ENCODE data around the gene MED13L. TPM values are rescaled to one million over a fixed set of nuclear protein-coding genes. Genes with fewer than 3 reads are reported as not detected.
"Not testable (repeated sequence)": the region's sequence is repeated elsewhere in the genome, so short reads cannot be mapped to it uniquely, and the experiment has no call there.

Gene MED13L
- total RNA-seq, 1 donor from 2014 or later, result 49.0 TPM

DNA sequence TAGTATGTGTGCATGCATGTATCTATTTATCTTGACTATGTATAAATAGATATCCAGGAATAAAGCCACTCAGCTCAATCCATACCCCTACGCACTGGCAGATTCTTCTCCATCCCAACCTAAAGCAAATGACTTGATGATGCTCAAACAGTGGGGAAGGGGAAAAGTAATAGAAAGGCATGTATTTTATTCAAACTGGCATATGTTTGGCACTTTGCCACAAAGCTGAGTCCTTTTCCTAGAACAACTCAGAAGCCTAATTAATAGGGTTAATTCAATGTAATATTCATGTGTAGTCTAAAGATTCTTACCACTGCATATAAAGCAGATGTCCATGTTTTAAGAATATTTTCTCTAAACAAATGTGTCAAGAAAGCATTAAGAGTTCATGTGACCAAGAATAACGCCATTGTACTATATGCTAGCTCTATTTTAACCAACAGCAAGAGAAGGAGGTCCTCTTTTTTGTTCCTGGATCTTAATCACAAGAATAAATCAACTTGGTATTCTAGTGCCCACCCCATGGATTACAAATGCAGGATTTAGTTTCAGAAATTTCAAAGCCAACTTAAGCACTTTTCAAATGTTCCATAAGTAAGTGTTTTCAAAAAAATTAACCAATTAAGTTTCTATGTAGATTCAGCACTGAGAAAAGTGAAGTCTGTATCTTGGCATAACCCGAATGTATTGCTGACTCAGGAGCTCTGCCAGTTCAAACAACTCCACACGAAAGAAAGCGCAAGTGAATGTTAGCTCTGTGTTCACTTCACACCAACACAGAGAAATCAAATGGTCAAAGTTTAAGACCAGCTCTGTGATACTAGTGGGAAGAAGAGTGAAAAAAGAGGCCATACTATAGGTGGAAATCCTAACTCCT lies 233.6 kb downstream of the MED13L start:
- Mint-ChIP-seq H3K4me1 (ENCODE audit: low read depth) (peaks cover 3% of the 10 kb centered on the region), H3K9me3 (no peaks in the 10 kb centered on the region), H3K27ac (no peak overlapping the region), H3K4me3 (ENCODE audit: low read depth) (no peak overlapping the region), H3K27me3 (ENCODE audit: low read depth) (no peaks in the 10 kb centered on the region), H3K36me3 (ENCODE audit: low read depth) (no peaks in the 10 kb centered on the region)
- DNase-seq (ENCODE audit: low spot score), result no peak
- intact Hi-C loops (cut with micrococcal nuclease), result no loop called here

- no peaks in the 10 kb centered on the region for H3K36me3 Mint-ChIP-seq (ENCODE audit: low read depth)
- no peak for DNase-seq (ENCODE audit: low spot score)
- H3K4me3 Mint-ChIP-seq (ENCODE audit: low read depth), result no peak overlapping the region
- H3K27me3 Mint-ChIP-seq (ENCODE audit: low read depth), result no peaks in the 10 kb centered on the region
- H3K27ac Mint-ChIP-seq, result no peak overlapping the region
- intact Hi-C loops (cut with micrococcal nuclease), result no loop called here
- H3K9me3 Mint-ChIP-seq, result no peaks in the 10 kb centered on the region
- peaks cover 3% of the 10 kb centered on the region for H3K4me1 Mint-ChIP-seq (ENCODE audit: low read depth)
These were observed 237.1 kb downstream of the MED13L start for GRCh38 chr12:116040402-116040801.

GRCh38 chr12:116039081-116039480 lies 238.4 kb downstream of the MED13L start:
- no peak overlapping the region for H3K4me3 Mint-ChIP-seq (ENCODE audit: low read depth)
- intact Hi-C loops (cut with micrococcal nuclease), result no loop called here
- no peaks in the 10 kb centered on the region for H3K27me3 Mint-ChIP-seq (ENCODE audit: low read depth)
- no peak for DNase-seq (ENCODE audit: low spot score)
- H3K36me3 Mint-ChIP-seq (ENCODE audit: low read depth), result no peaks in the 10 kb centered on the region
- H3K9me3 Mint-ChIP-seq, result no peaks in the 10 kb centered on the region
- H3K27ac Mint-ChIP-seq, result no peak overlapping the region
- no peaks in the 10 kb centered on the region for H3K4me1 Mint-ChIP-seq (ENCODE audit: low read depth)

DNA sequence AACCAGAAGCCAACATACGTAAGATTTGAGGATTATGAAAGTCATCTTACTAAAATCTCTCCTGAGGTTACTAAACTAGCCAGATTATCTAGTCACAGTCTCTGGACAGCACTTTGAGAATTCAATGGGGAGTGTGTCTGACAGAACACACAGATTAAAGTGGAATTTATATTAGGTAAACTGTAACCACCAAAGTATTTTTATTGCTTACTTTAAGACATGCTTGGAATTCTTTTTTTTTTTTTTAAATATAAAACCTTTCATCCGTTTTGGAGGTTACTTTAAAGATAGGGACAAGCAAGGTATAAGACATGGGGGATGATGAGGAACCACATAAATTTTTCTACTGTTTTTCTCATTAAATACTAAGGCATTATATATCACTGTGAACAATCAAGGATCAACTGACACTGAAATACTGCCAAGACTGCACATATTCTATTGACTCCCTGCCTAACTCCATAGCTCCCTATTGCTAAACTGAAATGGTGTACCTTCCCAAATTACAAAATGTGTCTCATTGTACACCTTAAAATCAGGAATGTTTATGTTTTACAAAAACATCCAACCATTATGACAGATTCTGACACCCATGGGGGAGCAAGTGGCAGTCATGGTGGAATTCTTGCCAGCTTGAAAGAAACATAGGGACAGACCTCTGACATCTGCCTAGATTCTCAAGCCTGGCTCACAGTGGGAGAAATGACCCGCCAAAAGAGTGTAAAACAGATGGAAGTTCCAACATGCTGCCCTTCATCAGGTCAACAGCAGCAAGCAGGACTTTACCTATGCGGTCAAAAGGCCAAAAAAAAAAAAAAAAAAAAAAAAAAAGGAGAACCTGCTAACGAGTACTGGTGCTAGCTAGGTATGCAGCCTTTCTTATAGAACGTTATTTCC lies 239.3 kb downstream of the MED13L start:
- no peaks in the 10 kb centered on the region for H3K36me3 Mint-ChIP-seq (ENCODE audit: low read depth)
- H3K9me3 Mint-ChIP-seq, result no peaks in the 10 kb centered on the region

DNA sequence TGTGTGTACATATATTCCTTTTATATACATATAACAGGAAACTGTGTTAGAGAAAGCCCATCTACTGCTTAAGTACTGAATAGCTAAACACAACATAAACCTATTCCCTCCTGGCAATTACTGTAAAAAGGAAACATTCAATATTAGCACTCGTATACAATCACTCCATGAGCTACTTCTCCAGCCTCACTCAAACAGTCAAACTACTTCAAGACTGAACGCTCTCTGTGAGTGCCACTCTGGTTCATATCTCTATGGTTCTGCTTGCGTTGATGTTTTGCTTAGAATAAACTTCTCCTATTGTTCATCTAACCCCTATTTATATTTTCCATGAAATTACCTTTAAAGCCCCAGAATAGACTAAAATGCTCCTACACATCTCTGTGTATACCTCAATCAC lies 243.7 kb downstream of the MED13L start:
- Mint-ChIP-seq H3K4me1 (ENCODE audit: low read depth) (no peaks in the 10 kb centered on the region), H3K27ac (no peak overlapping the region), H3K4me3 (ENCODE audit: low read depth) (no peak overlapping the region), H3K9me3 (no peaks in the 10 kb centered on the region), H3K36me3 (ENCODE audit: low read depth) (peaks cover 10% of the 10 kb centered on the region), H3K27me3 (ENCODE audit: low read depth) (no peaks in the 10 kb centered on the region)
- no peak for DNase-seq (ENCODE audit: low spot score)
- intact Hi-C loops (cut with micrococcal nuclease), result no loop called here

More for the DNA sequence above, 239.3 kb downstream of the MED13L start:
- H3K4me1 Mint-ChIP-seq (ENCODE audit: low read depth), result no peaks in the 10 kb centered on the region
- DNase-seq (ENCODE audit: low spot score), result no peak
- H3K27me3 Mint-ChIP-seq (ENCODE audit: low read depth), result no peaks in the 10 kb centered on the region
- intact Hi-C loops (cut with micrococcal nuclease), result no loop called here
- no peak overlapping the region for H3K27ac Mint-ChIP-seq
- no peak overlapping the region for H3K4me3 Mint-ChIP-seq (ENCODE audit: low read depth)

DNA sequence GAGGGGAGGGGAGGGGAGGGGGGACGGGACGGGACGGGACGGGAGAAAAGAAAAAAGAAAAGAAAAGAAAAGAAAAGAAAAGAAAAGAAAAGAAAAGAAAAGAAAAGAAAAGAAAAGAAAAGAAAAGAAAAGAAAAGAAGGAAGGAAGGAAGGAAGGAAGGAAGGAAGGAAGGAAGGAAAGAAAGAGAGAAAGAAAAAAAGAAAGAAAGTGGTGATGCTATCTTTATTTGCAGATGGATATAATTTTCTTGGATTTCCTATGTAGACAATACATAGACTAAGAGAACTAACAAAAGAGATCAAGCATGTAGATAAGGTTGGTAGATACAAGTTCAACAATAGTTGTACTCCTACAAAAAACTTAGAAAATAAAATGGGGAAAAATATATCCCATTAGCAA lies 245.9 kb downstream of the MED13L start:
- H3K9me3 Mint-ChIP-seq; intact Hi-C loops (cut with micrococcal nuclease); H3K27me3 Mint-ChIP-seq (ENCODE audit: low read depth): not testable (repeated sequence)

GRCh38 chr12:116028619-116029018 lies 248.9 kb downstream of the MED13L start:
- peaks cover 5% of the 10 kb centered on the region for H3K4me1 Mint-ChIP-seq (ENCODE audit: low read depth)
- H3K4me3 Mint-ChIP-seq (ENCODE audit: low read depth), result no peak overlapping the region
- intact Hi-C loops (cut with micrococcal nuclease), result no loop called here
- peaks cover 10% of the 10 kb centered on the region for H3K36me3 Mint-ChIP-seq (ENCODE audit: low read depth)
- H3K9me3 Mint-ChIP-seq, result no peaks in the 10 kb centered on the region
- H3K27me3 Mint-ChIP-seq (ENCODE audit: low read depth), result no peaks in the 10 kb centered on the region
- no peak overlapping the region for H3K27ac Mint-ChIP-seq
- no peak for DNase-seq (ENCODE audit: low spot score)

More for the DNA sequence above, 245.9 kb downstream of the MED13L start:
- not testable (repeated sequence) for H3K27ac Mint-ChIP-seq; H3K36me3 Mint-ChIP-seq (ENCODE audit: low read depth); H3K4me1 Mint-ChIP-seq (ENCODE audit: low read depth); DNase-seq (ENCODE audit: low spot score); H3K4me3 Mint-ChIP-seq (ENCODE audit: low read depth)

GRCh38 chr12:116027551-116027821 lies 250.0 kb downstream of the MED13L start:
- no peak overlapping the region for H3K4me3 Mint-ChIP-seq (ENCODE audit: low read depth)
- H3K27ac Mint-ChIP-seq, result no peak overlapping the region
- no peaks in the 10 kb centered on the region for H3K27me3 Mint-ChIP-seq (ENCODE audit: low read depth)

GRCh38 chr12:116026768-116027550 lies 250.5 kb downstream of the MED13L start:
- Mint-ChIP-seq H3K27ac (no peak overlapping the region), H3K4me1 (ENCODE audit: low read depth) (peaks cover 9% of the 10 kb centered on the region), H3K36me3 (ENCODE audit: low read depth) (peaks cover 13% of the 10 kb centered on the region), H3K27me3 (ENCODE audit: low read depth) (no peaks in the 10 kb centered on the region), H3K9me3 (no peaks in the 10 kb centered on the region), H3K4me3 (ENCODE audit: low read depth) (no peak overlapping the region)
- intact Hi-C loops (cut with micrococcal nuclease), result no loop called here
- no peak for DNase-seq (ENCODE audit: low spot score)

More at GRCh38 chr12:116027551-116027821, 250.0 kb downstream of the MED13L start:
- H3K9me3 Mint-ChIP-seq, result no peaks in the 10 kb centered on the region
- intact Hi-C loops (cut with micrococcal nuclease), result no loop called here
- H3K4me1 Mint-ChIP-seq (ENCODE audit: low read depth), result peaks cover 7% of the 10 kb centered on the region
- H3K36me3 Mint-ChIP-seq (ENCODE audit: low read depth), result peaks cover 10% of the 10 kb centered on the region
- no peak for DNase-seq (ENCODE audit: low spot score)

DNA sequence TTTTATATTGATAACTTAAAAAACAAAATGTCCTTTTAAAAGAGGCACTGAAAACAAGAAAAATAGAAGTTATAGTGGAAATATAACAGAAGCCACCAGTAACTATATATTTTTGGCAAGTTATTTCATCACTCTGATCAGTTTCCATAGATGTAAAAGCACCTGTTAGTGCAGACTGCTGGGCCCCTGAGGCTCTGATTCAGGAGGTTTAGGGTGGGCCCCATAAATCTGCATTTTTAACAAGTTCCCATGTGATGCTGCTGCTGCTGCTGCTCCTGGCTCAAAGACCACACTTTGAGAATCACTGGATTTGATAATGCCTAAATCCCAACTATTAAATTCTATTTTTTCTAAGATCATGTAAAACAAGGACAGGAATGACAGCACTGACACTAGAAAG lies 251.1 kb downstream of the MED13L start:
- no peak for DNase-seq (ENCODE audit: low spot score)
- intact Hi-C loops (cut with micrococcal nuclease), result no loop called here
- H3K27ac Mint-ChIP-seq, result no peak overlapping the region
- H3K9me3 Mint-ChIP-seq, result no peaks in the 10 kb centered on the region
- H3K4me3 Mint-ChIP-seq (ENCODE audit: low read depth), result no peak overlapping the region
- peaks cover 13% of the 10 kb centered on the region for H3K36me3 Mint-ChIP-seq (ENCODE audit: low read depth)
- H3K27me3 Mint-ChIP-seq (ENCODE audit: low read depth), result no peaks in the 10 kb centered on the region
- peaks cover 9% of the 10 kb centered on the region for H3K4me1 Mint-ChIP-seq (ENCODE audit: low read depth)

GRCh38 chr12:116024769-116025168 lies 252.7 kb downstream of the MED13L start:
- H3K27ac Mint-ChIP-seq, result no peak overlapping the region
- H3K4me1 Mint-ChIP-seq (ENCODE audit: low read depth), result peaks cover 9% of the 10 kb centered on the region
- DNase-seq (ENCODE audit: low spot score), result no peak
- no peak overlapping the region for H3K4me3 Mint-ChIP-seq (ENCODE audit: low read depth)
- no peaks in the 10 kb centered on the region for H3K9me3 Mint-ChIP-seq
- intact Hi-C loops (cut with micrococcal nuclease), result no loop called here
- no peaks in the 10 kb centered on the region for H3K27me3 Mint-ChIP-seq (ENCODE audit: low read depth)
- peaks cover 7% of the 10 kb centered on the region for H3K36me3 Mint-ChIP-seq (ENCODE audit: low read depth)

GRCh38 chr12:116019415-116019814 lies 258.1 kb downstream of the MED13L start:
- Mint-ChIP-seq H3K4me3 (ENCODE audit: low read depth) (no peak overlapping the region), H3K36me3 (ENCODE audit: low read depth) (peaks cover 34% of the 10 kb centered on the region), H3K27ac (no peak overlapping the region), H3K9me3 (no peaks in the 10 kb centered on the region), H3K4me1 (ENCODE audit: low read depth) (peaks cover 3% of the 10 kb centered on the region), H3K27me3 (ENCODE audit: low read depth) (no peaks in the 10 kb centered on the region)
- intact Hi-C loops (cut with micrococcal nuclease), result loop anchor here (5.0 kb wide), 1 partner anchor 178 kb away; no protein-coding TSS in a partner anchor
- no peak for DNase-seq (ENCODE audit: low spot score)
